ENCODE measurements around the gene EID3.

GRCh38 chr12:104319028-104319427, 15.5 kb downstream of the EID3 start:
- TF ChIP-seq CTCF (IDR thresholded peaks at IDR 0.05), result no peak
- TF ChIP-seq POLR2A (IDR thresholded peaks at IDR 0.05), result no peak
